CD4-positive, alpha-beta T cell treated with Interferon alpha-2 for 1 hour (primary cell): ENCODE results near the gene HES2.
"Not testable (repeated sequence)": the region's sequence is repeated elsewhere in the genome, so short reads cannot be mapped to it uniquely, and the experiment has no call there.

ENCODE experiments used
- DNase-seq, 2 donors: peaks; one replicate each; pipeline ENCODE4 v3.0.0-alpha.2; 2020 to 2022

HES2 gene

GRCh38 chr1:6419804-6420453, at the start of gene HES2:
Gene HES2, minus strand, starts transcription at chr1:6419919. Its CDS starts 99 bp downstream, at chr1:6419820.
- no peak for DNase-seq

- DNase-seq = no peak
Measured at GRCh38 chr1:6468729-6469461, 49.2 kb upstream of the HES2 start.

GRCh38 chr1:6467744-6468688, 48.3 kb upstream of the HES2 start:
- DNase-seq = no peak

GRCh38 chr1:6467224-6467623, 47.5 kb upstream of the HES2 start:
- no peak for DNase-seq

- no peak for DNase-seq
Measured at GRCh38 chr1:6466751-6467150, 47.0 kb upstream of the HES2 start.

- peak; percentile 47 to 77 for DNase-seq
Measured at GRCh38 chr1:6466023-6466422, 46.3 kb upstream of the HES2 start, which contains the start of gene TNFRSF25. Gene TNFRSF25, minus strand, starts transcription at chr1:6466173. Its CDS starts 66 bp downstream, at chr1:6466107.

- DNase-seq = peak; percentile 38 to 59
Measured at GRCh38 chr1:6465461-6466005, 45.8 kb upstream of the HES2 start.

- no peak for DNase-seq
Measured at GRCh38 chr1:6464915-6465314, 45.2 kb upstream of the HES2 start.

GRCh38 chr1:6464514-6464836, 44.8 kb upstream of the HES2 start:
- DNase-seq = peak in 1 of 2 donors; percentile 63

- no peak for DNase-seq
Measured at GRCh38 chr1:6463120-6463412, 43.3 kb upstream of the HES2 start.

- DNase-seq = no peak
Measured at GRCh38 chr1:6462412-6463119, 42.8 kb upstream of the HES2 start.

- DNase-seq = no peak
Measured at GRCh38 chr1:6461538-6462411, 42.1 kb upstream of the HES2 start.

GRCh38 chr1:6461051-6461530, 41.4 kb upstream of the HES2 start:
- DNase-seq = no peak

GRCh38 chr1:6460301-6461050, 40.8 kb upstream of the HES2 start:
- peak; percentile 89 to 95 for DNase-seq

- peak; percentile 53 to 79 for DNase-seq
Measured at GRCh38 chr1:6459850-6460265, 40.1 kb upstream of the HES2 start.

GRCh38 chr1:6456800-6457466, 37.2 kb upstream of the HES2 start:
- DNase-seq = no peak

GRCh38 chr1:6455752-6456520, 36.2 kb upstream of the HES2 start:
- not testable (repeated sequence) for DNase-seq

- DNase-seq = peak in 1 of 2 donors; percentile 59
Measured at GRCh38 chr1:6454856-6455751, 35.4 kb upstream of the HES2 start.
